Measurements from ENCODE around the gene SIGLEC1. TPM values are rescaled to one million over a fixed set of nuclear protein-coding genes. Genes with fewer than 3 reads are reported as not detected.

SIGLEC1 gene
- total RNA-seq, 1 experiment from 2014 or later = not detected

DNA sequence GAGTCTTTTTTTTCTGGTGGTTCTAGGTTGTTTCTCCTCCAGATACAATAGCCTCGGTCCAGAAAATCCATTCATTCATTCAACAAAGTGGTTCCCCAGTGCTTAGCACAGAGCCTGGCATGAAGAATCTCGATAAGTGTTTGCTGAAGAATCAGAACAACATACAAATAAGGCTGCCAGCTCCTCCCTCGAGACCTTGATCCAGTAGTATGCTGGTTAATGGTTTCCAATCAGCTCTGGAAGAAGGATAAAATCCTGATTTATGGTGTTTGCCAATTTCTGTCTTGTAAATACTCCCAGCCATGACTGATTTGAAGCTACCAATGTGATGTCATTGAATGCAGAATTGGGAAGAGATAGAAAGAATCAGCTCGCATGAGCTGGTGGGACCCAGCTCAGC, 23.4 kb upstream of the SIGLEC1 start:
- Histone ChIP-seq H3K4me1 (ENCODE audit: insufficient read depth, low read length, poor library complexity, severe bottlenecking) (no peaks in the 10 kb centered on the region), H3K9me3 (ENCODE audit: low read depth, low read length, poor library complexity, severe bottlenecking) (no peaks in the 10 kb centered on the region), H3K36me3 (ENCODE audit: insufficient read depth, low read length, poor library complexity, severe bottlenecking) (no peaks in the 10 kb centered on the region), H3K27me3 (replicated peaks; ENCODE audit: insufficient read depth, low read depth, low read length, poor library complexity) (no peaks in the 10 kb centered on the region), H3K27ac (ENCODE audit: low read depth, low read length, poor library complexity, severe bottlenecking) (no peak overlapping the region), H3K4me3 (ENCODE audit: low read depth, low read length, poor library complexity, severe bottlenecking) (no peak overlapping the region)
- ChIA-PET POLR2A (ENCODE audit: low non-redundant PET) (no interaction called here), CTCF (no interaction called here)
- DNase-seq (ENCODE audit: low spot score) = no peak
- no peak for TF ChIP-seq EZH2 (IDR thresholded peaks at IDR 0.05; ENCODE audit: borderline replicate concordance, low read depth, low read length, poor library complexity, severe bottlenecking)
- intact Hi-C loops (cut with micrococcal nuclease; ENCODE audit: unreplicated experiment) = no loop called here
- no TSS peak for BruUV-seq (replicated peaks)

DNA sequence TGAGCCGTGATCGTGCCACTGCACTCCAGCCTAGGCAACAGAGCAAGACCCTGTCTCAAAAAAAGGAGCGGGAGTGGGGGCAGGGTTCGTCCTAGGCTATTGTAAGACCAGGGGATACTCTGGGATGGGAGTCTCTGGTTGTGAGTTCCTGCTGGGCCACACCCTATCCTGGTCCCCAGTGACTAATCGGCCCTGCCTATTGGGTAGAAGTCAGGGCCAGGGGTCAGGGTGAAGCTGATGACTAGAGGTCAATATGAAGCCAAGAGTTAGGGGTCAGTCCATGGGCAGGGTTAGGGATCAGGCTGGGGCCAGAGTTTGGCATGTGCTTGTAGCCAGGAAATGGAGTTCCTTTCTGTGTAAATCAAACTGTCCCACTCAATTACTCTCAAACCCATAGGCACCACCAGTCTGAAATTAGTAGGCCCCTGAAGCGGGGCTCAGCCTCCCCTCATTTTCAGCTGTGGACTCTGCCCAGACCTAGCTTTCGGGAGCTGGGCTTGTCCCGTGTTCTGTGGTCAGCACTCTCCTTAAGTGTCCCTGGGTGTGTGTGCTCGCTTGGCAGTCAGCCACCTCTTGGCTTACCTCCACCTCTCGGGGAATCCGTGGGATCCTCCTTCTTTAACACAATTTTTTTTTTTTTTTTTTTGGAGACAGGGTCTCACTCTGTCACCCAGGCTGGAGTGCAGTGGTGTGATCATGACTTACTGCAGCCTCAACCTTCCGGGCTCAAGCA, 21.9 kb upstream of the SIGLEC1 start:
- Histone ChIP-seq H3K4me1 (ENCODE audit: insufficient read depth, low read length, poor library complexity, severe bottlenecking) (no peaks in the 10 kb centered on the region), H3K27me3 (replicated peaks; ENCODE audit: insufficient read depth, low read depth, low read length, poor library complexity) (no peaks in the 10 kb centered on the region), H3K9me3 (ENCODE audit: low read depth, low read length, poor library complexity, severe bottlenecking) (no peaks in the 10 kb centered on the region), H3K36me3 (ENCODE audit: insufficient read depth, low read length, poor library complexity, severe bottlenecking) (no peaks in the 10 kb centered on the region), H3K27ac (ENCODE audit: low read depth, low read length, poor library complexity, severe bottlenecking) (no peak overlapping the region), H3K4me3 (ENCODE audit: low read depth, low read length, poor library complexity, severe bottlenecking) (no peak overlapping the region)
- DNase-seq (ENCODE audit: low spot score) = no peak
- CTCF ChIA-PET = no interaction called here
- intact Hi-C loops (cut with micrococcal nuclease; ENCODE audit: unreplicated experiment) = no loop called here
- no peak for TF ChIP-seq EZH2 (IDR thresholded peaks at IDR 0.05; ENCODE audit: borderline replicate concordance, low read depth, low read length, poor library complexity, severe bottlenecking)
- TF ChIP-seq, protein P1, sequence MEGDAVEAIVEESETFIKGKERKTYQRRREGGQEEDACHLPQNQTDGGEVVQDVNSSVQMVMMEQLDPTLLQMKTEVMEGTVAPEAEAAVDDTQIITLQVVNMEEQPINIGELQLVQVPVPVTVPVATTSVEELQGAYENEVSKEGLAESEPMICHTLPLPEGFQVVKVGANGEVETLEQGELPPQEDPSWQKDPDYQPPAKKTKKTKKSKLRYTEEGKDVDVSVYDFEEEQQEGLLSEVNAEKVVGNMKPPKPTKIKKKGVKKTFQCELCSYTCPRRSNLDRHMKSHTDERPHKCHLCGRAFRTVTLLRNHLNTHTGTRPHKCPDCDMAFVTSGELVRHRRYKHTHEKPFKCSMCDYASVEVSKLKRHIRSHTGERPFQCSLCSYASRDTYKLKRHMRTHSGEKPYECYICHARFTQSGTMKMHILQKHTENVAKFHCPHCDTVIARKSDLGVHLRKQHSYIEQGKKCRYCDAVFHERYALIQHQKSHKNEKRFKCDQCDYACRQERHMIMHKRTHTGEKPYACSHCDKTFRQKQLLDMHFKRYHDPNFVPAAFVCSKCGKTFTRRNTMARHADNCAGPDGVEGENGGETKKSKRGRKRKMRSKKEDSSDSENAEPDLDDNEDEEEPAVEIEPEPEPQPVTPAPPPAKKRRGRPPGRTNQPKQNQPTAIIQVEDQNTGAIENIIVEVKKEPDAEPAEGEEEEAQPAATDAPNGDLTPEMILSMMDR (conservative IDR thresholded peaks at IDR 0.05; ENCODE audit: low read depth, low read length) = no peak
- no TSS peak for BruUV-seq (replicated peaks)
- POLR2A ChIA-PET (ENCODE audit: low non-redundant PET) = no interaction called here

DNA sequence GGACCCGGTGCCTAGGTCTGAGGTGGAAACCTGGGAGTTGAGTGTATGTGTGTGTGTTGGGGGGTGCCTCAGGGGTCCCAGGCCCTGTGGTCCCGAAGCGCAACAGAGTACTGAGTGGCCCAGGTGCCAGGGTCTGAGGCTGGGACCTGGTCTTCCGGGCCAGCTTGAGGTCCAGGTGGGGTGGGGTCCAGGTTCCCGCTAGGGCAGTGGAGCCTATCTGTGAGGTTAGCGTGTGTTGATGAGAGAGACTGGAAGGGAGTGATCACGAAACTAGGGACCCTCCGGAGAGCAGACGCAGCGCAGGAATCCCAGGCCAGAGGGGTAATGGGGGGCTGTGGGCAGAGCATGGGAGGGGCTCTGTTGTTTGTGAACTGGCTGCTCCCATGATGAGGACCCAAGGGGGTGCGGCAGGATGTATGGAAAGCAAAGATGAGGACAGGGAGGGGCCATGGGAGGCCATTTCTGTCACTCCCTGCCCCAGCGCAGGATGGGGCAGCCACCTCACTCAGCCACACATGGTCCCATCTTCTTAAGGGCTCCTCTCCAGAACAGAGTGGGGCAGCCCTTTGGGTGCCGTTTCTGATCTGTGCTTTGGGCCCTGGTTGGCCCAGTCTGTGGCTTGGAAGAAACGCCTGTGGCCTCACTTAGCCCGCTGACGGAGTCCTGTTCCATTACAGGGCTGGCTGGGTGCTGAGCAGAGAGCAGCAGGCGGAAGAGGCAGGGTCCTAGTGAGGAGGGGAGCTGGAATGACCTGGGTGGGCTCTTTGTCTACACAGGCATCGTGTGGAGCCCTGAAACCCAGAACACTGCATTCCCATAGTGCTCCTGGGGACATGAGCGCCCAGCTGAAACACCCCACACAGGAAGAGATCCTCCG, 21.0 kb upstream of the SIGLEC1 start:
- H3K4me3 ChIP-seq (ENCODE audit: low read depth, low read length, poor library complexity, severe bottlenecking) = no peak overlapping the region
- ChIA-PET POLR2A (ENCODE audit: low non-redundant PET) (no interaction called here), CTCF (interaction anchor here (0.5 kb wide), 1 partner anchor 9 kb away, joined by 3 read pairs; no protein-coding TSS in a partner anchor)
- no peak for DNase-seq (ENCODE audit: low spot score)
- H3K4me1 ChIP-seq (ENCODE audit: insufficient read depth, low read length, poor library complexity, severe bottlenecking) = no peaks in the 10 kb centered on the region
- BruUV-seq (replicated peaks) = no TSS peak
- no peaks in the 10 kb centered on the region for H3K27me3 ChIP-seq (replicated peaks; ENCODE audit: insufficient read depth, low read depth, low read length, poor library complexity)
- intact Hi-C loops (cut with micrococcal nuclease; ENCODE audit: unreplicated experiment) = no loop called here
- H3K36me3 ChIP-seq (ENCODE audit: insufficient read depth, low read length, poor library complexity, severe bottlenecking) = no peaks in the 10 kb centered on the region
- H3K9me3 ChIP-seq (ENCODE audit: low read depth, low read length, poor library complexity, severe bottlenecking) = no peaks in the 10 kb centered on the region
- no peak overlapping the region for H3K27ac ChIP-seq (ENCODE audit: low read depth, low read length, poor library complexity, severe bottlenecking)
- no peak for TF ChIP-seq EZH2 (IDR thresholded peaks at IDR 0.05; ENCODE audit: borderline replicate concordance, low read depth, low read length, poor library complexity, severe bottlenecking)
- TF ChIP-seq, protein P1 (conservative IDR thresholded peaks at IDR 0.05; ENCODE audit: low read depth, low read length) = no peak
